GM12878 (cell line): ENCODE data around the gene ICAM2. TPM values are rescaled to one million over a fixed set of nuclear protein-coding genes. Genes with fewer than 3 reads are reported as not detected.

ENCODE experiments used
- ATAC-seq: fragments of 200-7000 bp; cut with Tn5 transposase; 3 replicates; pipeline ENCODE4 v1.9.1; 2020; ENCODE audit warnings: mild to moderate bottlenecking, moderate library complexity
- BruUV-seq: library from RNA; stranded (reverse); fragments of 400-500 nt; replicated peaks from 2 replicates; lab custom pipeline; 2021; lab: Mats Ljungman, UMichigan
- CTCF ChIA-PET: fragments of 300-600 bp; sonication (Branson Sonifier 250); formaldehyde crosslinking; extraction: SDS; loops from one replicate; lab custom pipeline; 2021; ENCODE audit warnings: inconsistent platforms; lab: Yijun Ruan, JAX
- POLR2A ChIA-PET: fragments of 350-600 bp; formaldehyde crosslinking; extraction: SDS; loops from one replicate; lab custom pipeline; 2021; ENCODE audit warnings: inconsistent platforms; lab: Charles Lee
- RAD21 ChIA-PET: fragments of 300-600 bp; sonication (Branson Sonifier 250); formaldehyde crosslinking; loops from one replicate; lab custom pipeline; 2023; ENCODE audit warnings: antibody characterized with exemption; ENCODE audit not compliant: unreplicated experiment; lab: Charles Lee
- SMC1A ChIA-PET: fragments of 300-600 bp; sonication (Branson Sonifier 250); formaldehyde crosslinking; loops from one replicate; lab custom pipeline; 2023; ENCODE audit not compliant: unreplicated experiment, uncharacterized antibody; lab: Charles Lee
- DNase-seq: peaks from one replicate; pipeline ENCODE4 v3.0.0-alpha.2; 2011; ENCODE audit warnings: low read depth, low spot score
- FAIRE-seq: peaks from 3 replicates; lab custom pipeline; 2011; peaks lifted over from hg19 to GRCh38; lab: Jason Lieb, UNC
- H2AFZ ChIP-seq: 2 replicates; pipeline ENCODE4 v1.6.0; 2011; ENCODE audit warnings: low read depth, low read length, control low read depth; ENCODE audit not compliant: control insufficient read depth
- H3K27ac ChIP-seq: 2 replicates; pipeline ENCODE4 v1.5.1; 2011; ENCODE audit warnings: control low read depth; ENCODE audit not compliant: control insufficient read depth, insufficient read depth
- H3K27me3 ChIP-seq, 2 experiments: replicated peaks in 1 of 2; 2 replicates each; pipeline versions ENCODE4 v1.6.0 to v1.6.1; 2011; ENCODE audit warnings: low read length in 1 of 2; ENCODE audit not compliant: control insufficient read depth in 2 of 2, insufficient read depth in 2 of 2
- H3K36me3 ChIP-seq, 2 experiments: 2 replicates each; pipeline ENCODE4 v1.5.1; 2011; ENCODE audit warnings: low read length in 1 of 2; ENCODE audit not compliant: control insufficient read depth in 2 of 2, insufficient read depth in 2 of 2
- H3K4me1 ChIP-seq: 2 replicates; pipeline ENCODE4 v1.6.1; 2011; ENCODE audit warnings: mild to moderate bottlenecking, low read length, moderate library complexity, mixed read lengths; ENCODE audit not compliant: control insufficient read depth, insufficient read depth
- H3K4me2 ChIP-seq: 2 replicates; pipeline ENCODE4 v1.6.0; 2011; ENCODE audit warnings: control low read depth; ENCODE audit not compliant: control insufficient read depth, insufficient read depth
- H3K4me3 ChIP-seq: fragments of 200-600 bp; sonication (generic); 2 replicates; pipeline ENCODE4 v1.5.1; 2016
- H3K79me2 ChIP-seq: 2 replicates; pipeline ENCODE4 v1.6.0; 2011; ENCODE audit warnings: low read length; ENCODE audit not compliant: control insufficient read depth, insufficient read depth
- H3K9ac ChIP-seq: 2 replicates; pipeline ENCODE4 v1.8.0; 2011; ENCODE audit warnings: low read length, control low read depth, mixed read lengths; ENCODE audit not compliant: control insufficient read depth, insufficient read depth
- H3K9me3 ChIP-seq: replicated peaks from 3 replicates; pipeline ENCODE4 v1.5.1; 2011; ENCODE audit warnings: mild to moderate bottlenecking, low read length; ENCODE audit not compliant: control insufficient read depth, insufficient read depth
- H4K20me1 ChIP-seq: 2 replicates; pipeline ENCODE4 v1.6.0; 2011; ENCODE audit not compliant: control insufficient read depth, insufficient read depth
- ASH2L ChIP-seq: fragments of 300-600, 200-600 bp; sonication (generic); IDR thresholded peaks from 2 replicates; pipeline ENCODE4 v1.6.1; 2017; ENCODE audit warnings: low read depth, mild to moderate bottlenecking, borderline replicate concordance
- CBFB ChIP-seq: IDR thresholded peaks from 2 replicates; pipeline ENCODE4 v1.6.1; 2016; ENCODE audit warnings: antibody characterized with exemption, low read depth
- CHD4 ChIP-seq: fragments of 200-600 bp; sonication (generic); IDR thresholded peaks from 2 replicates; pipeline ENCODE4 v1.6.1; 2016; ENCODE audit warnings: mild to moderate bottlenecking
- JUND ChIP-seq: IDR thresholded peaks from 2 replicates; pipeline ENCODE4 v1.6.1; 2012; ENCODE audit warnings: low read depth, mild to moderate bottlenecking, low read length, improper control_type of control experiment, moderate library complexity
- NFYA ChIP-seq: IDR thresholded peaks from 2 replicates; pipeline ENCODE4 v1.6.1; 2011; ENCODE audit warnings: low read depth, mild to moderate bottlenecking, low read length, improper control_type of control experiment, borderline replicate concordance
- NR2C2 ChIP-seq: IDR thresholded peaks from 2 replicates; pipeline ENCODE4 v1.6.1; 2011; ENCODE audit warnings: borderline replicate concordance, low read depth; ENCODE audit not compliant: control insufficient read depth, insufficient read length
- SIX5 ChIP-seq: IDR thresholded peaks from 2 replicates; pipeline ENCODE4 v1.6.1; 2011; ENCODE audit warnings: mild to moderate bottlenecking, low read depth, low read length, moderate library complexity; ENCODE audit not compliant: severe bottlenecking
- SPI1 ChIP-seq: IDR thresholded peaks from 2 replicates; pipeline ENCODE4 v1.6.1; 2011; ENCODE audit warnings: low read depth, mild to moderate bottlenecking, low read length, moderate library complexity, borderline replicate concordance; ENCODE audit not compliant: insufficient read depth
- TAF1 ChIP-seq: IDR thresholded peaks from 2 replicates; pipeline ENCODE4 v1.6.1; 2011; ENCODE audit warnings: mild to moderate bottlenecking, low read depth, low read length, borderline replicate concordance
- TCF7 ChIP-seq: IDR thresholded peaks from 2 replicates; pipeline ENCODE4 v1.6.1; 2014; ENCODE audit warnings: antibody characterized with exemption, borderline replicate concordance
- ZZZ3 ChIP-seq: IDR thresholded peaks from 2 replicates; pipeline ENCODE4 v1.6.1; 2011; ENCODE audit warnings: low read depth; ENCODE audit not compliant: control insufficient read depth, insufficient read length
- WGBS: methylation state at CpG from one replicate; pipeline ENCODE4 v1.1.6; 2016; ENCODE audit warnings: low lambda C conversion rate; ENCODE audit not compliant: insufficient replicate concordance, insufficient coverage; ENCODE audit errors: missing lambda C conversion rate; 5-methylcytosine and 5-hydroxymethylcytosine counted together
- in situ Hi-C: fragments of 300-500 bp; cut with MboI; formaldehyde crosslinking; loops from 9 replicates; pipeline ENCODE4 v1.14.3; 2018; ENCODE audit warnings: mixed read lengths
- intact Hi-C: fragments of 100-400 bp; cut with micrococcal nuclease; formaldehyde crosslinking; loops from one replicate; pipeline ENCODE4 v1.14.2; 2022; ENCODE audit not compliant: unreplicated experiment
- polyA plus RNA-seq, 11 experiments: library from polyadenylated mRNA; depleted of rRNA in 4 of 11; unstranded in 6 of 11; stranded (reverse) in 5 of 11; fragments of >200 nt; fragmentation: Nextera tagmentation in 4 of 11; fragmentation: Illumina TruSeq in 1 of 11; extraction: Ambion mirVana in 4 of 11; extraction: Trizol in 1 of 11; gene quantifications; 1 replicate in 1 of 11; 2 replicates in 10 of 11; pipeline versions ENCODE4 v1.2.1 to v1.2.3, GENCODE V29; 2011 to 2016; ENCODE audit warnings: inconsistent platforms in 2 of 11, missing spikeins in 2 of 11, low read depth in 1 of 11
- total RNA-seq, 4 experiments: library from RNA; depleted of rRNA in 3 of 4; stranded (reverse); fragments of >200 nt in 3 of 4; fragmentation: Illumina TruSeq in 1 of 4; extraction: Trizol in 1 of 4; gene quantifications; 2 replicates each; pipeline versions ENCODE4 v1.2.1 to v1.2.3, GENCODE V29; 2013 to 2021
- TF ChIP-seq, protein P1 (sequence below): fragments of 450-650 bp; IDR thresholded peaks from 2 replicates; pipeline ENCODE4 v1.6.1; 2017; ENCODE audit warnings: low read depth, mild to moderate bottlenecking, moderate library complexity
- TF ChIP-seq, protein P2 (sequence below): IDR thresholded peaks from 2 replicates; pipeline ENCODE4 v1.6.1; 2011; ENCODE audit warnings: low read depth, low read length, improper control_type of control experiment, borderline replicate concordance
- TF ChIP-seq, protein P3 (sequence below): fragments of 450-650 bp; IDR thresholded peaks from 2 replicates; pipeline ENCODE4 v1.6.1; 2017; ENCODE audit warnings: mild to moderate bottlenecking, low read depth, inconsistent platforms; ENCODE audit not compliant: poor library complexity, severe bottlenecking
- TF ChIP-seq, protein P4 (sequence below): IDR thresholded peaks from 2 replicates; pipeline ENCODE4 v1.6.1; 2012; ENCODE audit warnings: low read length, inconsistent platforms
- TF ChIP-seq, protein P5 (sequence below): fragments of 450-650 bp; IDR thresholded peaks from 2 replicates; pipeline ENCODE4 v1.6.1; 2017; ENCODE audit warnings: mild to moderate bottlenecking

Gene ICAM2
- total and polyA plus RNA-seq, 10 of the 15 experiments (the other 5 are each of a cell fraction or from before 2014, with no cell fraction given) = 23.6 to 108 (median 58.1) TPM

DNA sequence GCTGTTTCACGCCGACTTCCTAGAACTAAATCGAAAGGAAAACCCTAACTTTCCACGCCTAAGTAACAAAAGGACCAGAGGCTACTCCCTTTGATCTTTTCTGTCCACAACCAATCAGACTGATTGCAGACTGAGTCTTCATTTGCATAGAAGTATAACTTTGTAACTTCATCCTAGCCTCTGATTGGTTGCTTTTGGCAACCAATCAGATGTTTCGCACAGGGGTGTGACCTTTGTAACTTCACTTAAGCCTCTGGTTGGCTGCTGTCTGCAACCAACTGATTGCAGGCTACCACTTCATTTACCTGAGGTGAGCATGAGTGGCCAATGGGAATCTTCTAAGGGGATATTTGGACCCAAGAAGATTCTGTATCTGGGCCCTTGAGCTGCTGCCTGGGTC lies 17.4 kb upstream of the ICAM2 start:
- no peaks in the 10 kb centered on the region; a peak in 2 of 4 replicates for H3K36me3 ChIP-seq
- FAIRE-seq (no peak), DNase-seq (no peak), ATAC-seq (no peak)
- H3K9ac ChIP-seq = no peak overlapping the region
- no peak overlapping the region for H2AFZ ChIP-seq
- H4K20me1 ChIP-seq = no peaks in the 10 kb centered on the region
- intact Hi-C loops (no loop called here), in situ Hi-C loops (loop anchor here (25.0 kb wide), 1 partner anchor 249 kb away; no protein-coding TSS in a partner anchor)
- BruUV-seq = no TSS peak
- H3K4me2 ChIP-seq = no peak overlapping the region
- H3K27ac ChIP-seq = no peak overlapping the region
- RAD21 ChIA-PET = no interaction called here
- POLR2A ChIA-PET = no interaction called here
- no peaks in the 10 kb centered on the region for H3K4me1 ChIP-seq
- 93% methylated on average over 5 of the region's 5 CpGs for WGBS
- SMC1A ChIA-PET = interaction anchor here (0.9 to 1.6 kb wide), 2 partner anchors 9 to 96 kb away, joined by 4 to 5 read pairs; no protein-coding TSS in a partner anchor
- H3K9me3 ChIP-seq = no peaks in the 10 kb centered on the region
- no peaks in the 10 kb centered on the region for H3K27me3 ChIP-seq
- CTCF ChIA-PET = interaction anchor here (1.2 to 2.2 kb wide), 3 partner anchors 10 to 96 kb away, joined by 4 to 15 read pairs (median 10); no protein-coding TSS in a partner anchor
- no peaks in the 10 kb centered on the region for H3K79me2 ChIP-seq
- no peak overlapping the region for H3K4me3 ChIP-seq
- TF ChIP-seq, protein P1, sequence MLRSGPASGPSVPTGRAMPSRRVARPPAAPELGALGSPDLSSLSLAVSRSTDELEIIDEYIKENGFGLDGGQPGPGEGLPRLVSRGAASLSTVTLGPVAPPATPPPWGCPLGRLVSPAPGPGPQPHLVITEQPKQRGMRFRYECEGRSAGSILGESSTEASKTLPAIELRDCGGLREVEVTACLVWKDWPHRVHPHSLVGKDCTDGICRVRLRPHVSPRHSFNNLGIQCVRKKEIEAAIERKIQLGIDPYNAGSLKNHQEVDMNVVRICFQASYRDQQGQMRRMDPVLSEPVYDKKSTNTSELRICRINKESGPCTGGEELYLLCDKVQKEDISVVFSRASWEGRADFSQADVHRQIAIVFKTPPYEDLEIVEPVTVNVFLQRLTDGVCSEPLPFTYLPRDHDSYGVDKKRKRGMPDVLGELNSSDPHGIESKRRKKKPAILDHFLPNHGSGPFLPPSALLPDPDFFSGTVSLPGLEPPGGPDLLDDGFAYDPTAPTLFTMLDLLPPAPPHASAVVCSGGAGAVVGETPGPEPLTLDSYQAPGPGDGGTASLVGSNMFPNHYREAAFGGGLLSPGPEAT = no peak
- no peak for TF ChIP-seq ZZZ3
- no peak for TF ChIP-seq JUND
- no peak for TF ChIP-seq NR2C2
- TF ChIP-seq, protein P2, sequence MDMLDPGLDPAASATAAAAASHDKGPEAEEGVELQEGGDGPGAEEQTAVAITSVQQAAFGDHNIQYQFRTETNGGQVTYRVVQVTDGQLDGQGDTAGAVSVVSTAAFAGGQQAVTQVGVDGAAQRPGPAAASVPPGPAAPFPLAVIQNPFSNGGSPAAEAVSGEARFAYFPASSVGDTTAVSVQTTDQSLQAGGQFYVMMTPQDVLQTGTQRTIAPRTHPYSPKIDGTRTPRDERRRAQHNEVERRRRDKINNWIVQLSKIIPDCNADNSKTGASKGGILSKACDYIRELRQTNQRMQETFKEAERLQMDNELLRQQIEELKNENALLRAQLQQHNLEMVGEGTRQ = no peak
- TF ChIP-seq NFYA = no peak
- TF ChIP-seq, protein P3, sequence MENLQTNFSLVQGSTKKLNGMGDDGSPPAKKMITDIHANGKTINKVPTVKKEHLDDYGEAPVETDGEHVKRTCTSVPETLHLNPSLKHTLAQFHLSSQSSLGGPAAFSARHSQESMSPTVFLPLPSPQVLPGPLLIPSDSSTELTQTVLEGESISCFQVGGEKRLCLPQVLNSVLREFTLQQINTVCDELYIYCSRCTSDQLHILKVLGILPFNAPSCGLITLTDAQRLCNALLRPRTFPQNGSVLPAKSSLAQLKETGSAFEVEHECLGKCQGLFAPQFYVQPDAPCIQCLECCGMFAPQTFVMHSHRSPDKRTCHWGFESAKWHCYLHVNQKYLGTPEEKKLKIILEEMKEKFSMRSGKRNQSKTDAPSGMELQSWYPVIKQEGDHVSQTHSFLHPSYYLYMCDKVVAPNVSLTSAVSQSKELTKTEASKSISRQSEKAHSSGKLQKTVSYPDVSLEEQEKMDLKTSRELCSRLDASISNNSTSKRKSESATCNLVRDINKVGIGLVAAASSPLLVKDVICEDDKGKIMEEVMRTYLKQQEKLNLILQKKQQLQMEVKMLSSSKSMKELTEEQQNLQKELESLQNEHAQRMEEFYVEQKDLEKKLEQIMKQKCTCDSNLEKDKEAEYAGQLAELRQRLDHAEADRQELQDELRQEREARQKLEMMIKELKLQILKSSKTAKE = no peak
- TF ChIP-seq ASH2L = no peak
- TF ChIP-seq, protein P4, sequence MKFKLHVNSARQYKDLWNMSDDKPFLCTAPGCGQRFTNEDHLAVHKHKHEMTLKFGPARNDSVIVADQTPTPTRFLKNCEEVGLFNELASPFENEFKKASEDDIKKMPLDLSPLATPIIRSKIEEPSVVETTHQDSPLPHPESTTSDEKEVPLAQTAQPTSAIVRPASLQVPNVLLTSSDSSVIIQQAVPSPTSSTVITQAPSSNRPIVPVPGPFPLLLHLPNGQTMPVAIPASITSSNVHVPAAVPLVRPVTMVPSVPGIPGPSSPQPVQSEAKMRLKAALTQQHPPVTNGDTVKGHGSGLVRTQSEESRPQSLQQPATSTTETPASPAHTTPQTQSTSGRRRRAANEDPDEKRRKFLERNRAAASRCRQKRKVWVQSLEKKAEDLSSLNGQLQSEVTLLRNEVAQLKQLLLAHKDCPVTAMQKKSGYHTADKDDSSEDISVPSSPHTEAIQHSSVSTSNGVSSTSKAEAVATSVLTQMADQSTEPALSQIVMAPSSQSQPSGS = no peak
- TF ChIP-seq, protein P5, sequence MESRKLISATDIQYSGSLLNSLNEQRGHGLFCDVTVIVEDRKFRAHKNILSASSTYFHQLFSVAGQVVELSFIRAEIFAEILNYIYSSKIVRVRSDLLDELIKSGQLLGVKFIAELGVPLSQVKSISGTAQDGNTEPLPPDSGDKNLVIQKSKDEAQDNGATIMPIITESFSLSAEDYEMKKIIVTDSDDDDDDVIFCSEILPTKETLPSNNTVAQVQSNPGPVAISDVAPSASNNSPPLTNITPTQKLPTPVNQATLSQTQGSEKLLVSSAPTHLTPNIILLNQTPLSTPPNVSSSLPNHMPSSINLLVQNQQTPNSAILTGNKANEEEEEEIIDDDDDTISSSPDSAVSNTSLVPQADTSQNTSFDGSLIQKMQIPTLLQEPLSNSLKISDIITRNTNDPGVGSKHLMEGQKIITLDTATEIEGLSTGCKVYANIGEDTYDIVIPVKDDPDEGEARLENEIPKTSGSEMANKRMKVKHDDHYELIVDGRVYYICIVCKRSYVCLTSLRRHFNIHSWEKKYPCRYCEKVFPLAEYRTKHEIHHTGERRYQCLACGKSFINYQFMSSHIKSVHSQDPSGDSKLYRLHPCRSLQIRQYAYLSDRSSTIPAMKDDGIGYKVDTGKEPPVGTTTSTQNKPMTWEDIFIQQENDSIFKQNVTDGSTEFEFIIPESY = no peak
- no peak for TF ChIP-seq SPI1
- no peak for TF ChIP-seq SIX5
- no peak for TF ChIP-seq TCF7
- TF ChIP-seq CBFB = no peak
- no peak for TF ChIP-seq TAF1
- no peak for TF ChIP-seq CHD4
